ENCODE results near the gene CATSPERD. TPM values are rescaled to one million over a fixed set of nuclear protein-coding genes. Genes with fewer than 3 reads are reported as not detected.

The CATSPERD gene
- total RNA-seq, 4 donors from 2014 or later, result not detected

DNA sequence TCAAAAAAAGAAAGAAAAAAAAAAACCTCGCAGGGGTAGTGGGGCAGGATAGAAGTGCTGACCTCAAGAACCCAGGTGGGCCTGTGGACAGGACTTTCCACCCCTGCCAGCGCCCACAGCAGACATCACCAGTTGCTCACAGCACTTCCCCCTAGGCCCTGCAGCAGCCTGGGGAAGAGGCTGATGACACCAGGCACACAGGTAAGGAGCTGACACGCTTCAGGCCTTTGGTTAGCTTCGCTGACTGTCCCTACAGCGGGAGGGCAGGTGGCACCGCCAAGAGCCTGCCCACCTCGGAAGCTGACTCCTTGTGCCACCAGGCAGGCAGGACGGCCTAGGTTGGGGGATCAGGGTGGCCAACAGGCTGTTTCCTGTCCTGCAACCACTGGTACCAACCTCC, 9.4 kb upstream of the CATSPERD start:
- no peak for DNase-seq (ENCODE audit: low spot score in 2 of 2)
- 94 to 96% methylated on average over 8 of the region's 8 CpGs for WGBS, 2 donors
- H3K4me3 ChIP-seq (ENCODE audit: low read depth, poor library complexity, severe bottlenecking), result no peak overlapping the region
- intact Hi-C loops (cut with DNase I; ENCODE audit: low total_unique reads), result no loop called here
- TF ChIP-seq CTCF (IDR thresholded peaks at IDR 0.05), result no peak
- no peak for TF ChIP-seq POLR2A (IDR thresholded peaks at IDR 0.05)

DNA sequence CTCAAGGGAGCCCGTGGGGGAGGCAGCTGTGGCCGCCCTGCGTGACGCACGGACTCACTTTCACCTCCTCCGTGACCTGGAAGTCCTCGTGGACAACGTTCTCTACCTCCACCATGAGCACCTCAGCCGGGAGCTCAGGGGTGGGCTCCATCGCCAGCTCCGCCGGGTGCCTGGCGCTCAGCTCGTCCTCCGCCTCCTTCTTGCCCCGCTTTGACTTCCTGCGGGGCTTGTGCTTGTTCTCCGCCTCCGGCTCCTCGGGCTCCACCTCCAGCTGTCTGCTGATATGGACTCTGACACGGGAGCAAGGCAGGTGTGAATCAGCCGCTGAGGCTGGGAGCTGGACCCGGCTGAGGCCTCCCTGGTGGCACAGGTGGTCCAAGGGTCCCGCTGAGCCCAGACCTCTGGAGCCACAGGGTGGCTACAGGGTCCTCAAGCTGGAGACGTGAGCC, 8.7 kb upstream of the CATSPERD start:
- no peak for TF ChIP-seq CTCF (IDR thresholded peaks at IDR 0.05)
- TF ChIP-seq POLR2A (IDR thresholded peaks at IDR 0.05), result no peak
- intact Hi-C loops (cut with DNase I; ENCODE audit: low total_unique reads), result no loop called here
- DNase-seq (ENCODE audit: low spot score in 2 of 2), result no peak
- H3K4me3 ChIP-seq (ENCODE audit: low read depth, poor library complexity, severe bottlenecking), result no peak overlapping the region
- 89% methylated on average over 21 to 25 of the region's 25 CpGs for WGBS, 2 donors

GRCh38 chr19:5713228-5713627, 7.2 kb upstream of the CATSPERD start:
- no peak overlapping the region for H3K4me3 ChIP-seq (ENCODE audit: low read depth, poor library complexity, severe bottlenecking)
- intact Hi-C loops (cut with DNase I; ENCODE audit: low total_unique reads), result no loop called here
- 94% methylated on average over 9 of the region's 9 CpGs for WGBS, 2 donors
- no peak for DNase-seq (ENCODE audit: low spot score in 2 of 2)
- TF ChIP-seq POLR2A (IDR thresholded peaks at IDR 0.05) (no peak), CTCF (IDR thresholded peaks at IDR 0.05) (no peak)

- 79 to 84% methylated on average over 10 of the region's 10 CpGs for WGBS, 2 donors
- intact Hi-C loops (cut with DNase I; ENCODE audit: low total_unique reads), result no loop called here
- H3K4me3 ChIP-seq (ENCODE audit: low read depth, poor library complexity, severe bottlenecking), result no peak overlapping the region
- TF ChIP-seq POLR2A (IDR thresholded peaks at IDR 0.05), result no peak
- TF ChIP-seq CTCF (IDR thresholded peaks at IDR 0.05), result no peak
- no peak for DNase-seq (ENCODE audit: low spot score in 2 of 2)
Measured at GRCh38 chr19:5714816-5715215, 5.6 kb upstream of the CATSPERD start.

DNA sequence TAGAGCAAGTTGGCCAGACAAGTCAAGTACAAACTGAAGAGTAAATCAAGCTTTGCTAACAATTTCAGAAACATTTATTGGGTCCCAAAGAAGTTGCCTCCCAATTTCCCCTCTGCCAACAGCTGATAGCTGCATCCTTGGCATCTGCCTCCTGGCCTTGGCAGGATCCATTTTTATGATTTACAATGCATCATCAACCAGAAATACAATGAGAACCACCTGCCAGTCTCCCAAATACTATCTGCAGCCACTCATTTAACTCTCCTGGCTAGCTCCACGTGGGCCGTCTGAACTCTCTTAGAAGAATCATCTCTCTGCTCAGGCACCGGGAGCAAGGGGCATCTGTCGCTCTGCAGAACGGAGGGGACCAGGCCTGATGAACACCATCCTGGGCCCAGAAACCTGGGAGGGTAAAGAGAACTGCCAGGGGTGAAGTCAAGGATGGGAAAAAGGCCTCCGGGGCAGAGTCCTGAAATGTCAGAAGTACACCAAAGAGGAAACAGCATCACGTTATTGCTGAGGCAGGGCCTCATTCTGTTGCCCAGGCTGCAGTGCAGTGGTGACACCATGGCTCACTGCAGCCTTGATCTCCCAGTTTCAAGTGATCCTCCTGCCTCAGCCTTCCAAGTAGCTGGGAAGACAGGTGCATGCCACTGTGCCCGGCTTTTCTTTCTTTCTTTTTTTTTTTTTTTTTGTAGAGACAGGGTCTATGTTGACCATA, 3.1 kb upstream of the CATSPERD start:
- intact Hi-C loops (cut with DNase I; ENCODE audit: low total_unique reads), result no loop called here
- 71 to 74% methylated on average over 8 of the region's 8 CpGs for WGBS, 2 donors
- no peak overlapping the region for H3K4me3 ChIP-seq (ENCODE audit: low read depth, poor library complexity, severe bottlenecking)
- TF ChIP-seq CTCF (IDR thresholded peaks at IDR 0.05) (no peak), POLR2A (IDR thresholded peaks at IDR 0.05) (no peak)
- DNase-seq (ENCODE audit: low spot score in 2 of 2), result no peak
